GM13977 (cell line): Measurements from ENCODE around the gene RBP2.

ENCODE experiments used
- DNase-seq: peaks from one replicate; pipeline ENCODE4 v3.0.0; 2012; ENCODE audit warnings: low spot score
- CTCF ChIP-seq: IDR thresholded peaks from 2 replicates; pipeline ENCODE4 v1.5.1; 2012; ENCODE audit warnings: mild to moderate bottlenecking, control low read depth; ENCODE audit not compliant: insufficient read depth; ENCODE audit errors: extremely low read depth, missing control alignments
- in situ Hi-C: fragments of 300-500 bp; cut with MboI; formaldehyde crosslinking; loops from one replicate; pipeline ENCODE4 v1.12.0; 2022; ENCODE audit warnings: low sequenced_read_pairs, low pct_unique_long_range_greater_than_20kb, mixed read lengths, inconsistent platforms; ENCODE audit not compliant: unreplicated experiment

Gene RBP2

GRCh38 chr3:139454346-139454745 is 22.0 kb downstream of the RBP2 start:
- DNase-seq: no peak
- no peak for TF ChIP-seq CTCF
- in situ Hi-C loops: no loop called here

DNA sequence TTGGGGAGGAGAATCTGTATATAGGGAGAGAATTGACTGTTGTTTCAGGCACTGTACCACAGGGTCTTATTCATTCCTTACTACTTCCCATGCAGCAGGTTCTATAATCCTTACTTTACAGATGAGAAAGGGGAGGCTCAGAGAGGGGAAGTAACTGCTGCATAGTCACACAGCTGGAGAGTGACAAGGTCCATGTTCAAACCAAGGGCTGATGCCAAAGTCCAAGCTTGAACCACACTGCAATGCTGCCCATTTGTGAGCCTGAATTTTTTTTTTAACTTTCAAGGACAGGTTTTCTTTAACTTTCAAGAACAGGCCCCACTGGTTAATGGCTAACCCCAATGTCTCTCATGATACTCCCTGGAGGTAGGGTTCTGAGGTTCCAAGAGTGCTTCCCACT is 26.2 kb downstream of the RBP2 start:
- no peak for DNase-seq
- in situ Hi-C loops: no loop called here
- TF ChIP-seq CTCF: no peak

- no peak for TF ChIP-seq CTCF
- DNase-seq: no peak
- in situ Hi-C loops: no loop called here
These were observed 26.8 kb downstream of the RBP2 start for GRCh38 chr3:139449566-139449965.

- DNase-seq: no peak
- no peak for TF ChIP-seq CTCF
- in situ Hi-C loops: no loop called here
These were observed 28.2 kb downstream of the RBP2 start for GRCh38 chr3:139448104-139448503.

DNA sequence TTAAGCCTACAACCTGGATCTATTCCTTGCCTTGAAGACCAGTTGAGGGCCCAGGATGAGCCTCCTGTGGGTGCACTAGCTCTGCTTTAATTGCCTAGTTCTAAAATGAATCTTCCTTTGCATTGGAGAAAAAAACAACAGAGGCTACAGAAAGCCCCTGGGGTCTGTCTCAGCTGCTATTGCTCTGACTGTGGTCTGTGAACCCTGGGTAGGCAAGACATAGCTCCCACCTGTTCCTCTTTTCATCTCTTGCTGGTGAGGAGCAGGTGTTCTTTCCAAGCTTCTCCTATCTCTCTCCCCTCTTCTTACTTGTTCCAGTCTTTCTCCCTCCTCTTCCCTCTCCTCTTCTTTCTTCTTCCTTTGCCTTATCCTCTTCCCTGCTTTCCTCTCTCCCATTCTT is 28.8 kb downstream of the RBP2 start:
- in situ Hi-C loops: no loop called here
- no peak for TF ChIP-seq CTCF
- DNase-seq: no peak

DNA sequence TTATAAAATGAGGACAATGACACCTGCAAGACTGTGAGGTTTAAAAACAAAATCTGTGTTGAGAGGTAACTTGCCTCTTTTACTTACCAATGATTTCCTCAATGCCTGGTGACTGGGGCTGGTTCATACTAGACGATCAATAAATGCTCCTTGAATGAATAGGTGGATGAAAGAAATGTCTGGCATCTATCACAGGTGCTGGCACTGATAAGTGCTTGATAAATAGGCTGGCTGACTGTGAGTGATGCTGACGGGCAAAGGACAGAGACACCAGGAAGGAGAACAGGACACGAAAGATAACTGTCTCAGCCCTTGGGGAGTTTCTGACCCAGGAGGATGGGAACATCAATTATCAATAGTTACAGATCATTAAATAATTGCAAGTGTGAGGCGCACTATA is 31.9 kb downstream of the RBP2 start:
- no peak for DNase-seq
- in situ Hi-C loops: no loop called here
- no peak for TF ChIP-seq CTCF

- no peak for TF ChIP-seq CTCF
- in situ Hi-C loops: no loop called here
- no peak for DNase-seq
These were observed 33.1 kb downstream of the RBP2 start for GRCh38 chr3:139443186-139443585.
